ENCODE results near the gene PDPN.

PDPN gene, protein sequence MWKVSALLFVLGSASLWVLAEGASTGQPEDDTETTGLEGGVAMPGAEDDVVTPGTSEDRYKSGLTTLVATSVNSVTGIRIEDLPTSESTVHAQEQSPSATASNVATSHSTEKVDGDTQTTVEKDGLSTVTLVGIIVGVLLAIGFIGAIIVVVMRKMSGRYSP

DNA sequence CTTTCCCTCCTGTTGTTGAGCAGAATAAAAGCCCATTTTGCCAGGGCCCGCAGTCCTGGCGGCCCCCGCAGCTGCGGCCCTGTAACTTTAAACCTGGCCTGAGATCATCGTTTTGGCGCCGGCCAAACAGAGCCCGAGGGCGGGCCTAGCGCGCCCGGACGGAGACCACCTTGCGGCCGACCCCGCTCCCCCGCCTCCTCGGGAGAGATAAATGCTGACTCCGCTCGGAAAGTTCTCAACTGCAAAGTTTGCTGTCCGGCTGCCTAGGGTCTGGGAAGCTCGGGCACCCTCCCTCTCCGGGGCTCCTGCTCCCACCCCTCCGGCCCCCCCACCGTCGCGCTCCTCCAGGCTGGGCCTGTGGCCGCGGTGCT lies at the start of gene PDPN:
Gene PDPN (plus strand): TSS at position 238 of the 371 bp plus-strand sequence. CDS start 202 bp downstream, outside the sequence.
- DNase-seq (ENCODE audit: low read depth) = no peak
- H3K4me3 ChIP-seq (ENCODE audit: low read depth, low read length) = no peak within 1 kb of the TSS

DNA sequence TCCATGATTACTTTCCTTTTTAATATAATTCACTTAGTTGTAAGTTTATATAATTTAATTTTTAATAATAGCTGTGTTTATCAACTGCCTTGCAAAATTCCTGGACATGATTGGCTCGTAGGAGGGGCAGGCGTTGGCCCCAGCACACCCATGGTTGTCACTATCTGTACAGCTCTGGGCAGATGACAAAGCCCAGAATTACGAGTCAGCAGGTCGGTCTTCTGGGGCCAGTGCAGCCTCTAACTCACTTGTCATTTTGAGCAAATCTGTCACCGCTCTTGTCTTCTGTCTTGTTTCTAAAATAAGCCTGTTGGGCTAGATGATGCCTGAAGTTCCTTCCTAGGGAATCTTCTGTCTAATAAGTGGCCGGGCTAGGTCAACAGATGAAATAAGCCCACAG lies 48.4 kb upstream of the PDPN start:
- H3K4me3 ChIP-seq (ENCODE audit: low read depth, low read length) = no peak overlapping the region
- TF ChIP-seq, protein P1, sequence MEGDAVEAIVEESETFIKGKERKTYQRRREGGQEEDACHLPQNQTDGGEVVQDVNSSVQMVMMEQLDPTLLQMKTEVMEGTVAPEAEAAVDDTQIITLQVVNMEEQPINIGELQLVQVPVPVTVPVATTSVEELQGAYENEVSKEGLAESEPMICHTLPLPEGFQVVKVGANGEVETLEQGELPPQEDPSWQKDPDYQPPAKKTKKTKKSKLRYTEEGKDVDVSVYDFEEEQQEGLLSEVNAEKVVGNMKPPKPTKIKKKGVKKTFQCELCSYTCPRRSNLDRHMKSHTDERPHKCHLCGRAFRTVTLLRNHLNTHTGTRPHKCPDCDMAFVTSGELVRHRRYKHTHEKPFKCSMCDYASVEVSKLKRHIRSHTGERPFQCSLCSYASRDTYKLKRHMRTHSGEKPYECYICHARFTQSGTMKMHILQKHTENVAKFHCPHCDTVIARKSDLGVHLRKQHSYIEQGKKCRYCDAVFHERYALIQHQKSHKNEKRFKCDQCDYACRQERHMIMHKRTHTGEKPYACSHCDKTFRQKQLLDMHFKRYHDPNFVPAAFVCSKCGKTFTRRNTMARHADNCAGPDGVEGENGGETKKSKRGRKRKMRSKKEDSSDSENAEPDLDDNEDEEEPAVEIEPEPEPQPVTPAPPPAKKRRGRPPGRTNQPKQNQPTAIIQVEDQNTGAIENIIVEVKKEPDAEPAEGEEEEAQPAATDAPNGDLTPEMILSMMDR (IDR thresholded peaks at IDR 0.05; ENCODE audit: low read depth, low read length, missing control alignments) = no peak

More for the DNA sequence above, at the start of gene PDPN:
- TF ChIP-seq, protein P1 (IDR thresholded peaks at IDR 0.05; ENCODE audit: low read depth, low read length, missing control alignments) = no peak

DNA sequence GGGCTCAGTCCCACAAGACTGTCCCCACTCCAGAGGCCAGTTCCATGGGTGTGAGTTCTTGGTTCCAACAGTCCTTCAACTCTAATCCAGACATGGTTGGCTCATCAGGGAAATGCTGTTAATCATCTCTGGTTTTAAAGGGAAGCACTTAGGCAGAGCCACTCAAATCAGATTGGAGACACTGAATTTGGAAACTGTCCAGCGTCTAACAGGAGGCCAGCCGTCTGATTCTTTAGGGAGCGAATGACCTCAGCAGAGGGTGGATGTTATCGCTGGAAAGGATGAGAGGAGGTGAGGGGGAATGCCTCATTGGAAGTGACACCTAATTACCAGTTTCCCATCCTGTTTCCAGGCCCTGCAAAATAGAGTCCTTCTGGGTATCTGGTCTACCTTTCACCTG lies 47.1 kb upstream of the PDPN start:
- TF ChIP-seq, protein P1 (IDR thresholded peaks at IDR 0.05; ENCODE audit: low read depth, low read length, missing control alignments) = no peak

More for the DNA sequence above, 48.4 kb upstream of the PDPN start:
- no peak for DNase-seq (ENCODE audit: low read depth)

DNA sequence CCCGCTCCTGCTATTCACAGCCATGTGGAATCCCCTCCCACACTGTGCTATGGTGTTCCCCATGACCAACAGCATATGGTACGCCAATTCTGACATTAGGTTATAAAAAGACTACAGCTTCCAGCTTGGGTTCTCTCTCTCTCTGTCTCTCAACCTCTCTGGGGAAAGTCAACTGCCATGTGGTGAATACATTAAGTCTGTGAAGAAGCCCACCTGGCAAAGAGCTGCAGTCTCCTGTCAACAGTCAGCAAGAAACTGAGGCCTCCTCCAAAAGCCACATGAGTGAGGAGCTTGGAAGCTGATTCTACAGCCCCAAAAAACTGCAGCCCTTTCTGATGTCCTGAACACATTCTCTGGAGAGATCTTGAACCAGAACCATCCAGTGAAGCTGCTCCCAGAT lies 44.8 kb upstream of the PDPN start:
- DNase-seq (ENCODE audit: low read depth) = no peak
- H3K4me3 ChIP-seq (ENCODE audit: low read depth, low read length) = no peak overlapping the region
- TF ChIP-seq, protein P1 (IDR thresholded peaks at IDR 0.05; ENCODE audit: low read depth, low read length, missing control alignments) = no peak

More for the DNA sequence above, 47.1 kb upstream of the PDPN start:
- no peak overlapping the region for H3K4me3 ChIP-seq (ENCODE audit: low read depth, low read length)
- DNase-seq (ENCODE audit: low read depth) = no peak

DNA sequence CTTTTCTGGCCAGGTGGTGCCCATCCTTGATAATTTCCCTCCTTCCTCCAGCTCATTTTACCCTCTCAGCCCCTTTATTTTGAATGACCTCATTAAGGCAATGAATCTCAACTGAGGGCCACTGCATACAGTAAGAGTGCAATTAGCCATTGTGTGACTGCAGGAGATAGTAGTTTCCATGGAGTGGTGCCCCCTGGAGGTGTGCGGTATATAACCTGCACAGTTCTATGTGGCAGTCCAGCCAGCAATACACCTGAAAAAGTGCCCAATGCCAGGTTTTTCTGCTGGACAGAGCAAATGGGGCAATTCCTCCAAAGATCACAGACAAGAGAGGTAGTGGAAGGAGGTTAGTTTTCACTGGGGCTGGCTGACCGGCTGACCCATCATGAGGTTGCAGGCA lies 43.9 kb upstream of the PDPN start:
- DNase-seq (ENCODE audit: low read depth) = no peak
- TF ChIP-seq, protein P1 (IDR thresholded peaks at IDR 0.05; ENCODE audit: low read depth, low read length, missing control alignments) = no peak
- no peak overlapping the region for H3K4me3 ChIP-seq (ENCODE audit: low read depth, low read length)

DNA sequence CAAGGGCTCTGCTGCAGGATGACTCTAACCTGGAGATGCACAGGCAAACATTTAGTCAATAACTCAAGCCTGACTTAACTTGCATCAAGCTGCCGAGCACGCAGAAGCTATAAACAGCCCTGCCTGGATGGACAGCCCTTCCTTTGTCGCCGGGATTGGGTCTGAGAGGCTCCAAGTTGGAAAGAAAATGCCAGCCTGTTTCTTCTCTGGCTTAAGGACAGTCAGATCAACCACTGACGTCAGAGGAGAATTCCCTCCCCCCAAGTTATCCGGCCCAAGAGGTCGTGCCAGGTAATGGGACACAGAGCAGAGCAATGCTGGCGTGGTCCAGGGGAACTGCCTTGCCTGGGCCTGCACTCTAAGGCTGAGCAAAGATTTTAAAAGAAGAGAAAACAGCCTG lies 42.8 kb upstream of the PDPN start:
- TF ChIP-seq, protein P1 (IDR thresholded peaks at IDR 0.05; ENCODE audit: low read depth, low read length, missing control alignments) = no peak
- DNase-seq (ENCODE audit: low read depth) = no peak
- H3K4me3 ChIP-seq (ENCODE audit: low read depth, low read length) = no peak overlapping the region

Data from GM12864 (cell line).